ENCODE data around the gene OR9G4. TPM values are rescaled to one million over a fixed set of nuclear protein-coding genes. Genes with fewer than 3 reads are reported as not detected.

OR9G4 gene
- total and polyA plus RNA-seq, 2 of the 4 experiments (the other 2 are of a cell fraction), result not detected

GRCh38 chr11:56782167-56782847 is 33.8 kb upstream of the OR9G4 start:
- Histone ChIP-seq H3K14ac (replicated peaks; ENCODE audit: low read depth, low read length) (no peak overlapping the region), H3K56ac (ENCODE audit: extremely low read depth, insufficient read depth, low read length) (no peak overlapping the region), H4K20me1 (ENCODE audit: insufficient read depth, low read length) (no peaks in the 10 kb centered on the region), H3K4ac (ENCODE audit: low read depth, low read length) (no peak overlapping the region), H3K79me1 (ENCODE audit: low read depth in 1 of 2, low read length in 2 of 2) (no peaks in the 10 kb centered on the region), H3K4me1 (ENCODE audit: control insufficient read depth, insufficient read depth, low read length) (no peaks in the 10 kb centered on the region), H4K8ac (ENCODE audit: low read depth in 2 of 2, low read length in 2 of 2) (no peak overlapping the region), H2BK20ac (ENCODE audit: low read depth, low read length) (no peak overlapping the region), H3K18ac (ENCODE audit: low read depth, low read length) (no peak overlapping the region), H3K27me3 (ENCODE audit: control insufficient read depth, insufficient read depth, low read length) (no peaks in the 10 kb centered on the region), H2BK120ac (ENCODE audit: low read depth, low read length) (no peak overlapping the region), H3K27ac (ENCODE audit: insufficient read depth, low read length) (no peak overlapping the region), H2AK5ac (ENCODE audit: low read depth, low read length) (no peak overlapping the region), H3K9me1 (ENCODE audit: insufficient read depth, low read length) (no peaks in the 10 kb centered on the region), H3K23ac (ENCODE audit: low read depth, low read length) (no peak overlapping the region), H2AFZ (replicated peaks; ENCODE audit: low read length, poor library complexity) (no peak overlapping the region), H2BK5ac (ENCODE audit: low read depth, low read length, poor library complexity, severe bottlenecking) (no peak overlapping the region), H4K5ac (ENCODE audit: low read depth, low read length) (no peak overlapping the region), H3K36me3 (ENCODE audit: control insufficient read depth, insufficient read depth, low read length) (no peaks in the 10 kb centered on the region), H2AK9ac (replicated peaks; ENCODE audit: low read depth, low read length, poor library complexity) (no peak overlapping the region), H3K4me2 (ENCODE audit: low read depth, low read length) (no peak overlapping the region), H4K91ac (ENCODE audit: insufficient read depth, low read depth, low read length) (no peak overlapping the region), H2BK15ac (ENCODE audit: low read depth, low read length) (no peak overlapping the region), H3K9ac (ENCODE audit: low read depth, low read length) (no peak overlapping the region), H3K4me3 (ENCODE audit: insufficient read depth, low read depth, low read length) (no peak overlapping the region), H3K9me3 (ENCODE audit: control insufficient read depth, insufficient read depth, low read length) (no peaks in the 10 kb centered on the region)
- dilution Hi-C loops (cut with HindIII; ENCODE audit: low sequenced_read_pairs, unreplicated experiment), result no loop called here
- CTCF ChIA-PET, result interaction anchor here (1.3 kb wide), 1 partner anchor 12 kb away, joined by 4 read pairs; no protein-coding TSS in a partner anchor
- in situ Hi-C loops (cut with MboI; ENCODE audit: low sequenced_read_pairs), result no loop called here
- no CpG with 5 or more reads among the region's 10 CpGs for WGBS, 2 experiments (ENCODE audit: extremely low coverage in 2 of 2, insufficient read length in 1 of 2)
- intact Hi-C loops (cut with micrococcal nuclease), result no loop called here
- no TSS peak for BruUV-seq (replicated peaks)
- DNase-seq (no peak), ATAC-seq (ENCODE audit: low read depth) (no peak)
- no peak for TF ChIP-seq NFE2L2 (IDR thresholded peaks at IDR 0.05; ENCODE audit: low read depth, low read length)
- TF ChIP-seq ELK1 (IDR thresholded peaks at IDR 0.05; ENCODE audit: borderline replicate concordance, low read depth, low read length), result no peak
- TF ChIP-seq RFX5 (IDR thresholded peaks at IDR 0.05; ENCODE audit: low read depth, low read length), result no peak
- TF ChIP-seq USF2 (IDR thresholded peaks at IDR 0.05; ENCODE audit: low read depth, low read length), result no peak
- TF ChIP-seq MAZ (IDR thresholded peaks at IDR 0.05; ENCODE audit: borderline replicate concordance, low read depth, low read length), result no peak
- no peak for TF ChIP-seq RCOR1 (IDR thresholded peaks at IDR 0.05; ENCODE audit: insufficient replicate concordance, low read length)
- no peak for TF ChIP-seq CHD1 (IDR thresholded peaks at IDR 0.05; ENCODE audit: low read depth, low read length)
- TF ChIP-seq FOS (IDR thresholded peaks at IDR 0.05; ENCODE audit: low read depth, low read length), result no peak
- no peak for TF ChIP-seq CTCF (conservative IDR thresholded peaks at IDR 0.05; ENCODE audit: low read depth, low read length)
- TF ChIP-seq RAD21 (IDR thresholded peaks at IDR 0.05; ENCODE audit: low read length), result no peak
- TF ChIP-seq MAFK (IDR thresholded peaks at IDR 0.05; ENCODE audit: low read depth, low read length), result no peak
- TF ChIP-seq CEBPB (IDR thresholded peaks at IDR 0.05; ENCODE audit: low read depth, low read length), result no peak
- POLR2A ChIA-PET (ENCODE audit: unreplicated experiment), result no interaction called here

Measured in IMR-90 (cell line).